ENCODE data around the gene CSMD2.

CSMD2 gene

GRCh38 chr1:33990281-33990680, 174.7 kb downstream of the CSMD2 start:
- no peak for DNase-seq

- no peak for DNase-seq
Observed at GRCh38 chr1:33988161-33988560, 176.9 kb downstream of the CSMD2 start.

GRCh38 chr1:33986390-33987095, 178.5 kb downstream of the CSMD2 start:
- DNase-seq, result no peak

GRCh38 chr1:33985656-33986055, 179.4 kb downstream of the CSMD2 start:
- DNase-seq, result no peak

- no peak for DNase-seq
Observed at GRCh38 chr1:33984906-33985565, 180.0 kb downstream of the CSMD2 start.

- no peak for DNase-seq
Observed at GRCh38 chr1:33982419-33982818, 182.6 kb downstream of the CSMD2 start.

GRCh38 chr1:33979341-33979740, 185.7 kb downstream of the CSMD2 start:
- DNase-seq, result no peak

GRCh38 chr1:33975961-33976360, 189.1 kb downstream of the CSMD2 start:
- no peak for DNase-seq

GRCh38 chr1:33973799-33974545, 191.1 kb downstream of the CSMD2 start:
- no peak for DNase-seq

- DNase-seq, result no peak
Observed at GRCh38 chr1:33972676-33973395, 192.2 kb downstream of the CSMD2 start.

- DNase-seq, result no peak
Observed at GRCh38 chr1:33971913-33972312, 193.1 kb downstream of the CSMD2 start.

GRCh38 chr1:33971018-33971710, 193.9 kb downstream of the CSMD2 start:
- DNase-seq, result no peak

GRCh38 chr1:33970148-33970825, 194.7 kb downstream of the CSMD2 start:
- no peak for DNase-seq

GRCh38 chr1:33966346-33967141, 198.5 kb downstream of the CSMD2 start:
- DNase-seq, result peak; percentile 6

- no peak for DNase-seq
Observed at GRCh38 chr1:33965086-33965485, 199.9 kb downstream of the CSMD2 start.

- DNase-seq, result no peak
Observed at GRCh38 chr1:33962061-33962460, 203.0 kb downstream of the CSMD2 start.

GRCh38 chr1:33960188-33960895, 204.7 kb downstream of the CSMD2 start:
- no peak for DNase-seq

GRCh38 chr1:33957854-33958253, 207.2 kb downstream of the CSMD2 start:
- no peak for DNase-seq

GRCh38 chr1:33955096-33955495, 209.9 kb downstream of the CSMD2 start:
- DNase-seq, result no peak

GRCh38 chr1:33949570-33949969, 215.5 kb downstream of the CSMD2 start:
- no peak for DNase-seq

- no peak for DNase-seq
Observed at GRCh38 chr1:33948291-33948690, 216.7 kb downstream of the CSMD2 start.

Data from RPMI8226 (cell line).